ENCODE measurements around the gene RHOG. TPM values are rescaled to one million over a fixed set of nuclear protein-coding genes. Genes with fewer than 3 reads are reported as not detected.

RHOG gene
- total RNA-seq, 1 experiment from 2014 or later: 35.7 TPM

GRCh38 chr11:3824714-3825472 is 15.9 kb downstream of the RHOG start:
- Mint-ChIP-seq H3K4me3 (ENCODE audit: unreplicated experiment) (no peak overlapping the region), H3K4me1 (ENCODE audit: insufficient read depth, unreplicated experiment) (peaks cover 15% of the 10 kb centered on the region), H3K36me3 (ENCODE audit: insufficient read depth, unreplicated experiment) (peaks cover 29% of the 10 kb centered on the region), H3K9me3 (ENCODE audit: unreplicated experiment) (no peaks in the 10 kb centered on the region), H3K27ac (ENCODE audit: low read depth, unreplicated experiment) (no peak overlapping the region), H3K27me3 (ENCODE audit: insufficient read depth, unreplicated experiment) (no peaks in the 10 kb centered on the region)
- BruUV-seq (replicated peaks): no TSS peak
- intact Hi-C loops (cut with micrococcal nuclease): no loop called here
- CTCF ChIA-PET: interaction anchor here (0.7 to 2.0 kb wide), 2 partner anchors 17 to 155 kb away, joined by 3 to 4 read pairs; no protein-coding TSS in a partner anchor
- peak; percentile 43 for DNase-seq (ENCODE audit: unreplicated experiment)
- POLR2A ChIA-PET: interaction anchor here (1.2 kb wide), 1 partner anchor 16 kb away, joined by 3 read pairs; the partner anchor contains the start of gene RHOG
- peak; percentile 21 for TF ChIP-seq CTCF (IDR thresholded peaks at IDR 0.05; ENCODE audit: unreplicated experiment)

GRCh38 chr11:3823762-3824506 is 16.8 kb downstream of the RHOG start:
- ChIA-PET CTCF (interaction anchor here (1.1 to 2.6 kb wide), 2 partner anchors 14 to 15 kb away, joined by 10 to 14 read pairs; partner anchors contain the start of gene PGAP2), POLR2A (interaction anchor here (1.1 kb wide), 1 partner anchor 254 kb away, joined by 4 read pairs; no protein-coding TSS in a partner anchor)
- Mint-ChIP-seq H3K4me3 (ENCODE audit: unreplicated experiment) (no peak overlapping the region), H3K27ac (ENCODE audit: low read depth, unreplicated experiment) (no peak overlapping the region), H3K27me3 (ENCODE audit: insufficient read depth, unreplicated experiment) (no peaks in the 10 kb centered on the region), H3K9me3 (ENCODE audit: unreplicated experiment) (no peaks in the 10 kb centered on the region), H3K4me1 (ENCODE audit: insufficient read depth, unreplicated experiment) (peaks cover 15% of the 10 kb centered on the region), H3K36me3 (ENCODE audit: insufficient read depth, unreplicated experiment) (peaks cover 21% of the 10 kb centered on the region)
- no TSS peak for BruUV-seq (replicated peaks)
- no peak for DNase-seq (ENCODE audit: unreplicated experiment)
- intact Hi-C loops (cut with micrococcal nuclease): no loop called here
- no peak for TF ChIP-seq CTCF (IDR thresholded peaks at IDR 0.05; ENCODE audit: unreplicated experiment)

DNA sequence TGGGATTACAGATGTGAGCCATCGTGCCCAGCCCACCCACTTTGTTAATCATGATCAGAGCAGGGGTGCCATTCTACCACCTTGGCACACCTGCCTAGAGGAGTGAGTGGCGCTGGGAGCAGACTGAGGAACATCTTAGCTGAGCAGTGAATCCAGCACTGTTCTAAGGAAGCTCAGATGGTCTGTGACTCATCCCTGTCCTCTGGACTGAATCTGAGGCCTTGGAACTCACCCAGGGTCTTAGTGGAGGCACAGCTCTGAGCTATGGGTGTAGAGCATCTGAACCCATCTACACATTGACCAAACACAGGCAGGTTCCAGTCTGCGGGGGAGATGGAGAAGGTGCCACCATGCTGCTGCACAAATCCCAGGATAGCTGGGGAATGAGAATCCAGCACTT is 17.5 kb downstream of the RHOG start:
- Mint-ChIP-seq H3K4me1 (ENCODE audit: insufficient read depth, unreplicated experiment) (peaks cover 15% of the 10 kb centered on the region), H3K27me3 (ENCODE audit: insufficient read depth, unreplicated experiment) (no peaks in the 10 kb centered on the region), H3K27ac (ENCODE audit: low read depth, unreplicated experiment) (no peak overlapping the region), H3K9me3 (ENCODE audit: unreplicated experiment) (no peaks in the 10 kb centered on the region), H3K4me3 (ENCODE audit: unreplicated experiment) (no peak overlapping the region), H3K36me3 (ENCODE audit: insufficient read depth, unreplicated experiment) (peaks cover 21% of the 10 kb centered on the region)
- POLR2A ChIA-PET: interaction anchor here (0.6 to 1.3 kb wide), 3 partner anchors 17 to 255 kb away, joined by 3 to 4 read pairs (median 4); partner anchors contain the start of gene RHOG
- TF ChIP-seq CTCF (IDR thresholded peaks at IDR 0.05; ENCODE audit: unreplicated experiment): no peak
- CTCF ChIA-PET: interaction anchor here (0.5 to 2.6 kb wide), 3 partner anchors 14 to 87 kb away, joined by 3 to 14 read pairs (median 10); partner anchors contain the start of gene PGAP2
- no TSS peak for BruUV-seq (replicated peaks)
- DNase-seq (ENCODE audit: unreplicated experiment): peak; percentile 69
- intact Hi-C loops (cut with micrococcal nuclease): no loop called here

GRCh38 chr11:3822312-3822711 is 18.4 kb downstream of the RHOG start:
- Mint-ChIP-seq H3K27me3 (ENCODE audit: insufficient read depth, unreplicated experiment) (no peaks in the 10 kb centered on the region), H3K36me3 (ENCODE audit: insufficient read depth, unreplicated experiment) (peaks cover 11% of the 10 kb centered on the region), H3K4me3 (ENCODE audit: unreplicated experiment) (no peak overlapping the region), H3K27ac (ENCODE audit: low read depth, unreplicated experiment) (no peak overlapping the region), H3K4me1 (ENCODE audit: insufficient read depth, unreplicated experiment) (peaks cover 15% of the 10 kb centered on the region), H3K9me3 (ENCODE audit: unreplicated experiment) (no peaks in the 10 kb centered on the region)
- BruUV-seq (replicated peaks): no TSS peak
- intact Hi-C loops (cut with micrococcal nuclease): no loop called here
- TF ChIP-seq CTCF (IDR thresholded peaks at IDR 0.05; ENCODE audit: unreplicated experiment): no peak
- CTCF ChIA-PET: interaction anchor here (0.6 to 2.6 kb wide), 2 partner anchors 13 to 24 kb away, joined by 4 to 14 read pairs; partner anchors contain the start of gene PGAP2
- POLR2A ChIA-PET: interaction anchor here (1.3 kb wide), 1 partner anchor 19 kb away, joined by 3 read pairs; no protein-coding TSS in a partner anchor
- DNase-seq (ENCODE audit: unreplicated experiment): no peak

All from MCF 10A (cell line).